ENCODE results near the gene NIPAL4.

NIPAL4 gene

GRCh38 chr5:157485340-157485739 lies 25.3 kb downstream of the NIPAL4 start:
- Histone ChIP-seq H3K9me3 (no peaks in the 10 kb centered on the region), H3K36me3 (replicated peaks) (no peaks in the 10 kb centered on the region), H3K4me3 (no peak overlapping the region), H3K27me3 (ENCODE audit: low read depth) (no peaks in the 10 kb centered on the region), H3K4me1 (no peaks in the 10 kb centered on the region)
- in situ Hi-C loops (cut with MboI; ENCODE audit: low sequenced_read_pairs), result no loop called here
- no peak for DNase-seq (ENCODE audit: low spot score in 2 of 2)

GRCh38 chr5:157485811-157486210 lies 25.8 kb downstream of the NIPAL4 start:
- Histone ChIP-seq H3K4me1 (no peaks in the 10 kb centered on the region), H3K27me3 (ENCODE audit: low read depth) (no peaks in the 10 kb centered on the region), H3K9me3 (no peaks in the 10 kb centered on the region), H3K4me3 (no peak overlapping the region), H3K36me3 (replicated peaks) (no peaks in the 10 kb centered on the region)
- no peak for DNase-seq (ENCODE audit: low spot score in 2 of 2)
- in situ Hi-C loops (cut with MboI; ENCODE audit: low sequenced_read_pairs), result no loop called here

DNA sequence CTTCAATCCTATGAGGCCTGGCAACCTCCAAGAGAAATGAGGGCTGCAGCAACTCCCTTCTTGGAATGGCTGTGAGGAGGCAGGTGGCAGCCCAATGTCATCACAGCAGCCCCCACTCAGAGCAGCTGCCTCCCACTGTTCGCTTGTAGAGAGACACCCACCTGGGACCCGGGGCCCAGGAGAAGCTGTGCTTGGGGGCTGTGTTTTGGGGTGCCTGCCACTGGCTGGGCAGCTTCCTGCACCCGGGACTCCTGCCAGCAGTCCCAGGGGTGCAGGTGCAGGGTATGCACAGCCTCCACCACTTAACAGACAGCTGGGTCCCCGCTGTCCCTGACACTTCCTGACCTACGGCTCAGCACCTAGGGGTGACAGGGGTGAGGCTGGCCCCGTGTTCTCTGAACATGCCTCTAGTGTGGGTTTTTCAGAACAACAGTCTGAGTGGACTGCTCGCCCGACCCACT lies 26.2 kb downstream of the NIPAL4 start:
- Histone ChIP-seq H3K4me3 (no peak overlapping the region), H3K27me3 (ENCODE audit: low read depth) (no peaks in the 10 kb centered on the region), H3K9me3 (no peaks in the 10 kb centered on the region), H3K36me3 (replicated peaks) (no peaks in the 10 kb centered on the region), H3K4me1 (no peaks in the 10 kb centered on the region)
- DNase-seq (ENCODE audit: low spot score in 2 of 2), result no peak
- in situ Hi-C loops (cut with MboI; ENCODE audit: low sequenced_read_pairs), result no loop called here

GRCh38 chr5:157486861-157487260 lies 26.8 kb downstream of the NIPAL4 start:
- no peak for DNase-seq (ENCODE audit: low spot score in 2 of 2)
- no peaks in the 10 kb centered on the region for H3K9me3 ChIP-seq
- H3K36me3 ChIP-seq (replicated peaks), result no peaks in the 10 kb centered on the region
- H3K4me1 ChIP-seq, result no peaks in the 10 kb centered on the region
- in situ Hi-C loops (cut with MboI; ENCODE audit: low sequenced_read_pairs), result no loop called here
- no peak overlapping the region for H3K4me3 ChIP-seq
- no peaks in the 10 kb centered on the region for H3K27me3 ChIP-seq (ENCODE audit: low read depth)

DNA sequence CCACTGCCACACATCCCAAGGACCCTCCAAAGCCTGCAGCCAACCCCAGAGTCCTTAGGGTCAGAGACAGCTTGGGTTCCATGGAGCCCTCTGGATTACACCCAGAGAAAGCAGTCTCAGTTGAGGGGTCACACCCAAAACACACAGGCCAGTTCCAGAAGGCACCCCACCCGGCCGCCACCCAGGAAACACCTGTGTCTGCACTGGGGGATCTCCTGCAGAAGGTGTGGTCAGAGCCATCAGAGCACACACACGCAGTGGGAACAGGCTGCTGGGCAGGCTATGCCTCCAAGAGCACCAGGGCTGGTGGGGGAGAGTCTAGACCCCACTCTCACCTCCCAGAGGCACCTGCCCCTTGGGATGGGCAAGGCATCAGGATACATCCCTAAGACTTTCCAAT lies 27.3 kb downstream of the NIPAL4 start:
- in situ Hi-C loops (cut with MboI; ENCODE audit: low sequenced_read_pairs), result no loop called here
- H3K9me3 ChIP-seq, result no peaks in the 10 kb centered on the region
- no peak for DNase-seq (ENCODE audit: low spot score in 2 of 2)

DNA sequence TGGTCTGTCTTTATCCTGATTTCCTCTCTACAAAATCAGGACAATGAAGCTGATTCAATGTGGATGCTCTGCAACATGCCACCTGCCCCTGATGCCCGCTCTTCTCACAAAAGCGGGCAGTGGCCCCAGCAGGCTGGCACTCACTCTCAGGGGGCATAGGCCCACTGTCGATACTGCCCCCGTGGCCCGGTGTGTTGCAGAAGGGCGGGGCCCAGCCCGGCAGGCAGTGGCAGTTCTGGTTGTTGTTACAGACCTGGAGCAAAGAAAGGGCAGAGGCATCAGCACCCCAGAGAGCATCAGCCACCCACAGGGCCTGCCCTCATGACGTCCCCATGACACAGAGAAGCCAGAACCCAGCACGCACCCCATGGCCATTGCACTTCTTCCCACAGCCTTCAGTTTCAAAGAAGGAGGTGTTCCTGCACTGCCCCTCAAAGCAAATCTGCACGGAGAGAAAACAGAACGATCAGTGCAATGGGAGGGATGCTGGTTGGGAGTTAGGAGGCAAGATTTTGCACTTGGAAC lies 31.5 kb downstream of the NIPAL4 start:
- H3K36me3 ChIP-seq (replicated peaks), result no peaks in the 10 kb centered on the region

More for the DNA sequence above, 27.3 kb downstream of the NIPAL4 start:
- Histone ChIP-seq H3K4me3 (no peak overlapping the region), H3K4me1 (no peaks in the 10 kb centered on the region), H3K27me3 (ENCODE audit: low read depth) (no peaks in the 10 kb centered on the region), H3K36me3 (replicated peaks) (no peaks in the 10 kb centered on the region)

GRCh38 chr5:157492886-157493285 lies 32.9 kb downstream of the NIPAL4 start:
- no peaks in the 10 kb centered on the region for H3K27me3 ChIP-seq (ENCODE audit: low read depth)
- no peak for DNase-seq (ENCODE audit: low spot score in 2 of 2)
- no peak overlapping the region for H3K4me3 ChIP-seq
- H3K4me1 ChIP-seq, result no peaks in the 10 kb centered on the region
- H3K9me3 ChIP-seq, result no peaks in the 10 kb centered on the region
- in situ Hi-C loops (cut with MboI; ENCODE audit: low sequenced_read_pairs), result no loop called here
- H3K36me3 ChIP-seq (replicated peaks), result no peaks in the 10 kb centered on the region

More for the DNA sequence above, 31.5 kb downstream of the NIPAL4 start:
- H3K4me3 ChIP-seq, result no peak overlapping the region
- H3K4me1 ChIP-seq, result no peaks in the 10 kb centered on the region
- in situ Hi-C loops (cut with MboI; ENCODE audit: low sequenced_read_pairs), result no loop called here
- no peaks in the 10 kb centered on the region for H3K27me3 ChIP-seq (ENCODE audit: low read depth)
- H3K9me3 ChIP-seq, result no peaks in the 10 kb centered on the region
- DNase-seq (ENCODE audit: low spot score in 2 of 2), result no peak

DNA sequence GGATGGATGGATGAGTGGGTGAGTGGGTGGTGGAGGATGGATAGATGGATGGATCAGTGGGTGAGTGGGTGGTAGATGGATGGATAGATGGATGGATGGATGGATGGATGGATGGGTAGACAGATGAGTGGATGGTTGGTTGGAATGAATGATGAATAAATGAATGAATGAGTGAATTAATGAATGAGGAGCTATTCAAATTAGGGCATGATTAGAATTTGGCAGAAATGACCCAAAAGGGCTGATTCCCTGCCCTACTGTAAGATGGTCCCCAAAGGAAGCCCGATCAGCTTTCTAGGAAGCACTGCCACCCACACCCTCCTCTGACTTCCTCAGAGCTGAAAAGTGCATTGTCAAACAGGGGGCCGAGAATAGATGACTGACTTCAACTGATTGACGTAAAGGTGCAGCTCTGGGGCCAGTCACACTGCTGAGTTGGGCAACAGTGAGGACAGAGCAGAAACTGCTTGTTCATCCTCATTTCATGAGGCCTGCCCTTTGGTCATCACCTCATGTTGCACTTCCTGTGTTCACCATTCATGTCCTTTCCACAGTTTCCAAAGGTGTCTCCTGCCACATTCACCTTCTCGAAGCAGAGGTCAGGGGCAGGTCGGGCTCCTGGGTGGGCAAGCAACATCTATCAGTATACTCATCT lies 34.3 kb downstream of the NIPAL4 start:
- Histone ChIP-seq H3K4me3 (no peak overlapping the region), H3K27me3 (ENCODE audit: low read depth) (no peaks in the 10 kb centered on the region), H3K4me1 (no peaks in the 10 kb centered on the region), H3K36me3 (replicated peaks) (no peaks in the 10 kb centered on the region), H3K9me3 (no peaks in the 10 kb centered on the region)
- in situ Hi-C loops (cut with MboI; ENCODE audit: low sequenced_read_pairs), result no loop called here
- no peak for DNase-seq (ENCODE audit: low spot score in 2 of 2)

GRCh38 chr5:157496864-157497263 lies 36.9 kb downstream of the NIPAL4 start:
- Histone ChIP-seq H3K36me3 (replicated peaks) (no peaks in the 10 kb centered on the region), H3K9me3 (no peaks in the 10 kb centered on the region), H3K4me3 (no peak overlapping the region), H3K27me3 (ENCODE audit: low read depth) (no peaks in the 10 kb centered on the region), H3K4me1 (no peaks in the 10 kb centered on the region)
- no peak for DNase-seq (ENCODE audit: low spot score in 2 of 2)
- in situ Hi-C loops (cut with MboI; ENCODE audit: low sequenced_read_pairs), result no loop called here

GRCh38 chr5:157497875-157498611 lies 38.0 kb downstream of the NIPAL4 start:
- Histone ChIP-seq H3K4me3 (no peak overlapping the region), H3K27me3 (ENCODE audit: low read depth) (no peaks in the 10 kb centered on the region), H3K4me1 (no peaks in the 10 kb centered on the region), H3K9me3 (no peaks in the 10 kb centered on the region), H3K36me3 (replicated peaks) (no peaks in the 10 kb centered on the region)
- DNase-seq (ENCODE audit: low spot score in 2 of 2), result no peak
- in situ Hi-C loops (cut with MboI; ENCODE audit: low sequenced_read_pairs), result no loop called here

DNA sequence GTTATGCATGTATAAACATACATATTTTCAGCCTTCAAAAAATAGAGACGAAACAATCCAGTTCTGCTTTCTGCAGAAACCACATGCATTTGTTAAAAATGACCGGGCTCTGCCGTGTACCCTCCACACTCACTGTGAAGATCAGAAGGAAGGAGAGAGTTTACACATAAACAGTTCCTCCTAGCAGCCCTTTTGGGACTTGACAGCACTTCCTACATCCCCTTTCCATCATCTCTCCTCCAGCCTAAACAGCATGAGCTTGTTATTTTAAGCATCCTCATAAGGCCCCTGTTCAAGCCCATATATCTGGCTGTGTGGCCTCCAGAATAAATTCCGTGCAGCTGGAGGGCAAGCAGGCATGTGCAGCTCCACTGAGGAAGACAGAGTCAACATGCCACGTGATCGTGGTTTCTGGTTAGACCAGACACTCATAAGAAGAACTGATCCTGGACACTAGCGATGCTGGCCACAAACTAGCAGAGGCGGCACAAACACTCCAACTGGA lies 42.2 kb downstream of the NIPAL4 start:
- Histone ChIP-seq H3K27me3 (ENCODE audit: low read depth) (no peaks in the 10 kb centered on the region), H3K4me1 (no peaks in the 10 kb centered on the region), H3K4me3 (no peak overlapping the region), H3K36me3 (replicated peaks) (no peaks in the 10 kb centered on the region), H3K9me3 (no peaks in the 10 kb centered on the region)
- no peak for DNase-seq (ENCODE audit: low spot score in 2 of 2)
- in situ Hi-C loops (cut with MboI; ENCODE audit: low sequenced_read_pairs), result no loop called here

DNA sequence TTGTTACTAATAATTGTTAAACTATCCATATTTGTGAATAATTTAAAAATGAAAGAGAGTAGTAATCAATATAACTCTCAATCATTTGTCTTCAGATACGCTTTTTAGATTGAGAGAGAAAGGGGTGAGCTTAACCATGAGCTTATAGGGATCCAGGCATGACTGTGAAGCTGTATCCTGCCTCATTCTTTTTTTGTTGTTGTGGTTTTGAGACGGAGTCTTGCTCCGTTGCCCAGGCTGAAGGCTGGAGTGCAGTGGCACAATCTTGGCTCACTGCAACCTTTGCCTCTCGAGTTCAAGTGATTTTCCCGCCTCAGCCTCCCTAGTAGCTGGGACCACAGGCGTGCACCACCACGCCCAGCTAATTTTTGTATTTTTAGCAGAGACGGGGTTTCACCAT lies 44.0 kb downstream of the NIPAL4 start:
- in situ Hi-C loops (cut with MboI; ENCODE audit: low sequenced_read_pairs), result no loop called here
- no peaks in the 10 kb centered on the region for H3K9me3 ChIP-seq
- no peak for DNase-seq (ENCODE audit: low spot score in 2 of 2)
- H3K4me1 ChIP-seq, result no peaks in the 10 kb centered on the region
- H3K27me3 ChIP-seq (ENCODE audit: low read depth), result no peaks in the 10 kb centered on the region
- H3K36me3 ChIP-seq (replicated peaks), result no peaks in the 10 kb centered on the region
- no peak overlapping the region for H3K4me3 ChIP-seq

- in situ Hi-C loops (cut with MboI; ENCODE audit: low sequenced_read_pairs), result no loop called here
- H3K9me3 ChIP-seq, result no peaks in the 10 kb centered on the region
- no peak overlapping the region for H3K4me3 ChIP-seq
- no peak for DNase-seq (ENCODE audit: low spot score in 2 of 2)
- no peaks in the 10 kb centered on the region for H3K4me1 ChIP-seq
- H3K36me3 ChIP-seq (replicated peaks), result no peaks in the 10 kb centered on the region
- no peaks in the 10 kb centered on the region for H3K27me3 ChIP-seq (ENCODE audit: low read depth)
Measured at GRCh38 chr5:157505496-157505895, 45.5 kb downstream of the NIPAL4 start.

DNA sequence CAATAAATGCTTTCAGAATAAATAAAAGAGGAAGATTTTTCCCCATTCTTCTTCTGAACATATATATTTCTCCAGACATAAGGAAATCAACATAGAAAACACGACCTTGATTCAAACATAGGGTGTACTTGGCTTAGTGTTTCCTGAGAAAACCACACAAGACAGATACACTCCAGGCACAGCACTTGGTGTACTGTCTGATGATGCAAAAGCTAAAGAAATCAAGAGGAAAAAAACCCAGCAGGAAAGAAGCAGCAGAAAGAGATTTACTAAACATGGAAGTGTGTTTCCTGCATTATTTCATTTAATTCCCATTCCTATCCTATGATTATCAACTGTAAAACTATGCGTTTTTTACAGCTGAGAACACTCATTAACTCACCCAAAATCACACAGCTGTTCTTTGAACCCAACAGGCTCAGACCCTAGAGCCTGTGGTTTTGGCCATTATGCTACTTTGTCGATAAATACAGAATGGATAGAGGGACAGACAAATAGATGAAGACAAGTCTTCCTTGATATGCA lies 46.1 kb downstream of the NIPAL4 start:
- H3K9me3 ChIP-seq, result no peaks in the 10 kb centered on the region
- H3K4me3 ChIP-seq, result no peak overlapping the region
- in situ Hi-C loops (cut with MboI; ENCODE audit: low sequenced_read_pairs), result no loop called here
- no peak for DNase-seq (ENCODE audit: low spot score in 2 of 2)
- H3K27me3 ChIP-seq (ENCODE audit: low read depth), result no peaks in the 10 kb centered on the region
- H3K36me3 ChIP-seq (replicated peaks), result no peaks in the 10 kb centered on the region
- H3K4me1 ChIP-seq, result no peaks in the 10 kb centered on the region
